HG03139 (cell line): ENCODE measurements around the gene SUSD6.

ENCODE experiments used
- ATAC-seq: cut with Tn5 transposase; IDR thresholded peaks from one replicate; pipeline ENCODE4 v1.9.1; 2021; ENCODE audit not compliant: unreplicated experiment

SUSD6 gene

DNA sequence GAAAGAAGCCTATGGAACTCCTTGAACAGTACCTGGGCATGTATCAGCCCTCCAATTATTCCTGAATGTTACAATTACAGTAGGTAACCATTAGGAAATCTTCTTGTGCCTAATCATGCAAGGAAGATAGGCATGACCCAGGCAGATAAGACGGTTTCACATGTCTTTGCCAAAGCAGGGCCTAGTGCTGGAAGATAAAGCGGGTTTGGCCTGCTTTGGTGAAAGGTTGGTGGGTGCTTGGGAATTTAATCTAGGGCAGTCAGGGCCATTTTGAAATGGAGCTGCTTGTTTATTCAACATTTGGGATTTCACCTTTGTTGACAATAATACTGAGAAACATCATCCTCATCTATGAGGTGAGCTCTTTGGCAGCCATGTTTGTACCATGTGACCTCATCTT is 143.1 kb downstream of the SUSD6 start:
- ATAC-seq: no peak

DNA sequence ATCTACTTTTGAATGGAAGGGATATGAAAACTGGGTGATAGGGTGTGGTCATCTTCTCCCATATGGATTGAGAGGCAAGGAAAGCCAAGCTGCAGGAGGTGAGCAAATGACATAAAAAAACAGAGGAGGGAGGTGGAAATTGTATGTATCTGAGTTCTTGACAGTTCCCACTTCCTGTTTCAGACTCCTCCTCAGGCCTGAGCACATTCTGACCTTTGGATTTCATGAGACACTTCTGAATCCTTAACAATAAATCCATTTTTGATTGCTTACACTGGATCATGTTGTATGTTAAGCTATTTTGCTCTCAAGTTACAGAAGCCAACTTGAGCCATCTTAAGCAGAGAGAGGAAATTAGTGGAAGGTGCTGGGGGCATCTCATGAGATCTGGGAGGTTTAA is 143.9 kb downstream of the SUSD6 start:
- ATAC-seq: no peak

DNA sequence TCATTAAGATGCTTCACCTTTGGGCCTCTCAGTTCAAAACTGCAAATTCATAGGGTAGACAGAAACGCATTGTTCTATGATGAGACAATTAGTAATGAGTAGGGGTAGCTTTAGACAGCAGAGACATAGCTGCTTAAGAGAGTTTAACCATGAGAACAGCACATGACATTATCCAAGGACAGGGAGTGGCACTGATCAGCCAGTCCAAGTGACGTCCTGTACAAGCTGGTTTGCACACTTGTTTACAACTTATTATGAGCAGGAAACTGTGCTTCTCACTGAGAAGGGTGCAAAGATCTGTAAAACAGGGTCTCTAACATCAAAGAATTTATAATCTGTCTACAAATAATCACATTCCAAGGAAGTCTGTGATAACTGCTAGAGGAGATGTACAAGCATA is 144.4 kb downstream of the SUSD6 start:
- no peak for ATAC-seq

DNA sequence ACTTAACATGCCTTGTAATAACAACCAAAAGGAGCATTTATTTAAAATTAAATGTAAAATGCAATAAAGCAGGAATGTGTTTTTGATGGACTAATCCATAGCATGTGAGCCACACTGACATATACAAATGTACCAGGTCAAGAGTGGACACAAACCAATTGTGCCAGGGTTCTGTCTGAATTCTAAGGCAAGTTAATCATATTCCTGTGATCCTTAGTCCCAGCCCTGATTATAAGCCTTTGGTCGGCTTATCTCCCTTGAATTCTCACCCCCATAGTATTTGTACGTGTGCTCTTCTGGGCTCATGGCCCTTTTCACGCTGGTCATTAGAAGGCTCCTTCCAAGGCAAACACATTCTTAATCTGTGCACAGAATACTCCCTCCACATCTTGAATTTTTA is 144.9 kb downstream of the SUSD6 start:
- ATAC-seq: no peak

DNA sequence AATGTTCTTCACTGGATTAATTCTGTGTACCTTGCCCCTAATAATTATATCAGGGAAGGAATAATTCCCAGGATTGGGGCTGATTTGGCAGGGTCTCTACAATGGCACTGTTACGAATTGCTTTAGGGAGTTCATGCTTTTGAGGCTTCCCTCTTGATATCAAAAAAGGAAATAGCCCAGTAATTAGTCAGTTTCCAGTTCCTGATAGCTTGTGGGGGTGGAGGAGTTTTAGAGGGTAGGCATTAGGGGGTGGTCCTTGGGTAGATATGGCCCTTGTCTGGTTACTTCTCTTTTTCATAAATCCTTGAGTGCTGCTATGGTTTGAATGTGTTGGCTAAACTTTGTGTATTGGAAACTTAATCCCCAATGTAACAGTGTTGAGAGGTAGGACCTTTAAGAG is 149.4 kb downstream of the SUSD6 start:
- ATAC-seq: no peak

DNA sequence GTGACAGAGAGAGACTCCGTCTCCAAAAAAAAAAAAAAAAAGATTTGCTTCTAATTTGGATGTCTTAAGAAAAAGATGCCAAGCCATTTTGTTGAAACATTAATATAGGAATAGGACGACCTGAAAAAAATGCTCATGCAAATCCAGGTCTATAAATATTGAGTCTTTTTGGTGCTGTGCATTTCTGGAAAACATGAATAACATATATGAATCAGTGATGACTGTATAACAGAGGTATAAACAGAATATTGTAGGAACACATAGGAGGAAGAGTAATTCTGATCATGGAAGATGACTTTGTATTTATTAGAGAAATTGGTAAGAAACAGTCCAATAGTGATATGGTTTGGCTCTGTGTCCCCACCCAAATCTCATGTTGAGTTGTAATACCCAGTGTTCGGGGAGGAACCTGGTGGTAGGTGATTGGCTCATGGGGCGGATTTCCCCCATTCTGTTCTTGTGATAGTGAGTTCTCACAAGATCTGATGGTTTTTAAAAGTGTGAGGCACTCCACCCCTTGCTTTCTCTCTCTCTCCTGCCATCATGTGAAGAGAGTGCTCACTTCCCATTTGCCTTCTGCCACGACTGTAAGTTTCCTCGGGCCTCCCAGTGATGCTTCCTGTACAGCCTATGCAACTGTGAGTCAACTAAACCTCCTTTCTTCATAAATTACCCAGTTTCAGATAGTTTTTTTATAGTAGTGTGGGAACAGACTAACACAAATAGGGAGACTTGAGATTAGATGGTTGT is 152.5 kb downstream of the SUSD6 start:
- no peak for ATAC-seq
